ENCODE results near the gene SRCIN1.

- TF ChIP-seq POLR2A (IDR thresholded peaks at IDR 0.05), result no peak
- no peak for TF ChIP-seq CTCF (IDR thresholded peaks at IDR 0.05)
Observed at GRCh38 chr17:38592487-38592886, 13.3 kb downstream of the SRCIN1 start.
